H9 (cell line): ENCODE results near the gene GNAI2. TPM values are rescaled to one million over a fixed set of nuclear protein-coding genes. Genes with fewer than 3 reads are reported as not detected.

ENCODE experiments used
- DNase-seq: peaks from one replicate; pipeline ENCODE4 v3.0.0-alpha.2; 2017
- H2AFZ ChIP-seq: one replicate; pipeline ENCODE4 v1.6.1; 2013; ENCODE audit warnings: mild to moderate bottlenecking, low read length, control low read depth, moderate library complexity
- H2AK5ac ChIP-seq: 2 replicates; pipeline ENCODE4 v1.6.1; 2013; ENCODE audit warnings: low read length, control low read depth, mixed read lengths; ENCODE audit not compliant: insufficient read length
- H2BK120ac ChIP-seq: one replicate; pipeline ENCODE4 v1.6.1; 2013; ENCODE audit warnings: low read depth, mild to moderate bottlenecking, low read length, control low read depth, inconsistent platforms; ENCODE audit not compliant: poor library complexity, severe bottlenecking
- H2BK12ac ChIP-seq: 2 replicates; pipeline ENCODE4 v1.6.1; 2013; ENCODE audit warnings: low read length, control low read depth, mixed read lengths, low read depth; ENCODE audit not compliant: insufficient read length
- H2BK15ac ChIP-seq: 2 replicates; pipeline ENCODE4 v1.6.1; 2013; ENCODE audit warnings: low read depth, low read length, control low read depth
- H2BK20ac ChIP-seq: one replicate; pipeline ENCODE4 v1.6.1; 2013; ENCODE audit warnings: low read depth, mild to moderate bottlenecking, low read length, control low read depth, inconsistent platforms; ENCODE audit not compliant: poor library complexity, severe bottlenecking
- H2BK5ac ChIP-seq: 2 replicates; pipeline ENCODE4 v1.6.1; 2013; ENCODE audit warnings: low read length, control low read depth, mixed read lengths; ENCODE audit not compliant: insufficient read length
- H3K14ac ChIP-seq: 2 replicates; pipeline ENCODE4 v1.6.1; 2013; ENCODE audit warnings: low read length, control low read depth; ENCODE audit not compliant: insufficient read depth
- H3K18ac ChIP-seq: 2 replicates; pipeline ENCODE4 v1.6.1; 2013; ENCODE audit warnings: low read depth, mild to moderate bottlenecking, mixed read lengths, low read length, control low read depth; ENCODE audit not compliant: insufficient read length
- H3K23ac ChIP-seq: 2 replicates; pipeline ENCODE4 v1.6.1; 2013; ENCODE audit warnings: low read length, control low read depth, mixed read lengths, low read depth; ENCODE audit not compliant: insufficient read length
- H3K23me2 ChIP-seq: 2 replicates; pipeline ENCODE4 v1.6.1; 2013; ENCODE audit warnings: low read depth, mild to moderate bottlenecking, mixed read lengths, low read length, control low read depth; ENCODE audit not compliant: insufficient read length, poor library complexity, severe bottlenecking
- H3K27ac ChIP-seq: 2 replicates; pipeline ENCODE4 v1.5.1; 2013; ENCODE audit warnings: low read length, control low read depth, mixed read lengths, low read depth; ENCODE audit not compliant: insufficient read length
- H3K27me3 ChIP-seq: 2 replicates; pipeline ENCODE4 v1.6.1; 2013; ENCODE audit warnings: low read length, control low read depth, inconsistent platforms; ENCODE audit not compliant: insufficient read depth
- H3K4ac ChIP-seq: 2 replicates; pipeline ENCODE4 v1.6.1; 2013; ENCODE audit warnings: low read depth, mild to moderate bottlenecking, control low read depth, inconsistent platforms, low read length, moderate library complexity
- H3K4me1 ChIP-seq: 2 replicates; pipeline ENCODE4 v1.6.1; 2013; ENCODE audit warnings: low read length, control low read depth, inconsistent platforms; ENCODE audit not compliant: insufficient read depth
- H3K4me2 ChIP-seq: 2 replicates; pipeline ENCODE4 v1.6.1; 2013; ENCODE audit warnings: low read length, control low read depth, mixed read lengths; ENCODE audit not compliant: insufficient read length, insufficient read depth
- H3K56ac ChIP-seq: 2 replicates; pipeline ENCODE4 v1.6.1; 2013; ENCODE audit warnings: low read depth, mild to moderate bottlenecking, mixed read lengths, low read length, control low read depth; ENCODE audit not compliant: insufficient read length
- H3K79me1 ChIP-seq: 2 replicates; pipeline ENCODE4 v1.6.1; 2013; ENCODE audit warnings: low read depth, mild to moderate bottlenecking, moderate library complexity, low read length, control low read depth, inconsistent platforms; ENCODE audit not compliant: insufficient read depth, poor library complexity, severe bottlenecking
- H3K79me2 ChIP-seq: 2 replicates; pipeline ENCODE4 v1.6.1; 2013; ENCODE audit warnings: low read length, control low read depth, inconsistent platforms; ENCODE audit not compliant: insufficient read depth
- H3K9ac ChIP-seq: 2 replicates; pipeline ENCODE4 v1.6.1; 2013; ENCODE audit warnings: low read length, control low read depth, mixed read lengths; ENCODE audit not compliant: insufficient read length; ENCODE audit errors: extremely low read depth
- H3K9me3 ChIP-seq: one replicate; pipeline ENCODE4 v1.6.1; 2013; ENCODE audit warnings: low read depth, low read length, inconsistent platforms; ENCODE audit not compliant: control insufficient read depth
- H3T11ph ChIP-seq: one replicate; pipeline ENCODE4 v1.6.1; 2013; ENCODE audit warnings: mild to moderate bottlenecking, low read length, control low read depth, inconsistent platforms
- H4K20me1 ChIP-seq: one replicate; pipeline ENCODE4 v1.6.1; 2013; ENCODE audit not compliant: control insufficient read depth, insufficient read length, insufficient read depth
- H4K5ac ChIP-seq: 2 replicates; pipeline ENCODE4 v1.6.1; 2013; ENCODE audit warnings: low read depth, mild to moderate bottlenecking, mixed read lengths, low read length, control low read depth; ENCODE audit not compliant: insufficient read length
- H4K8ac ChIP-seq: replicated peaks from 2 replicates; pipeline ENCODE4 v1.6.1; 2013; ENCODE audit warnings: low read length, control low read depth, mixed read lengths, low read depth; ENCODE audit not compliant: insufficient read length
- H4K91ac ChIP-seq: 2 replicates; pipeline ENCODE4 v1.6.1; 2013; ENCODE audit warnings: low read depth, mild to moderate bottlenecking, moderate library complexity, mixed read lengths, low read length, control low read depth; ENCODE audit not compliant: insufficient read length
- H3K27ac Mint-ChIP-seq, 3 experiments: 2 replicates in 2 of 3; 3 replicates in 1 of 3; pipeline ENCODE4 v1.8.0; 2020 to 2021; ENCODE audit warnings: mixed read lengths in 3 of 3, mild to moderate bottlenecking in 1 of 3, moderate library complexity in 1 of 3
- H3K27me3 Mint-ChIP-seq: 2 replicates; pipeline ENCODE4 v1.8.0; 2021; ENCODE audit warnings: low read depth, mild to moderate bottlenecking, moderate library complexity, mixed read lengths
- H3K36me3 Mint-ChIP-seq, 3 experiments: 2 replicates in 2 of 3; 3 replicates in 1 of 3; pipeline ENCODE4 v1.8.0; 2020 to 2021; ENCODE audit warnings: low read depth in 3 of 3, mixed read lengths in 3 of 3; ENCODE audit not compliant: insufficient read depth in 1 of 3
- H3K4me1 Mint-ChIP-seq, 2 experiments: 2 replicates each; pipeline ENCODE4 v1.8.0; 2020; ENCODE audit warnings: mixed read lengths in 2 of 2
- H3K4me3 Mint-ChIP-seq, 2 experiments: 2 replicates in 1 of 2; 3 replicates in 1 of 2; pipeline ENCODE4 v1.8.0; 2020 to 2021; ENCODE audit warnings: mild to moderate bottlenecking in 2 of 2, mixed read lengths in 2 of 2, moderate library complexity in 1 of 2
- H3K9me3 Mint-ChIP-seq, 2 experiments: 2 replicates in 1 of 2; 3 replicates in 1 of 2; pipeline ENCODE4 v1.8.0; 2020; ENCODE audit warnings: mild to moderate bottlenecking in 2 of 2, mixed read lengths in 2 of 2, moderate library complexity in 1 of 2
- CTCF ChIP-seq: fragments of 200-600 bp; sonication (generic); conservative IDR thresholded peaks from 3 replicates; pipeline ENCODE4 v1.8.0; 2021; ENCODE audit warnings: antibody characterized with exemption, mild to moderate bottlenecking
- WGBS: extraction: QIAGEN DNeasy Blood & Tissue Kit; methylation state at CpG from one replicate; pipeline ENCODE4 v1.1.7; 2013; ENCODE audit warnings: missing lambda C conversion rate, low lambda C conversion rate, mixed read lengths; ENCODE audit not compliant: insufficient read length; ENCODE audit errors: extremely low coverage; 5-methylcytosine and 5-hydroxymethylcytosine counted together
- total RNA-seq: library from RNA; stranded (reverse); gene quantifications from 2 replicates; pipeline ENCODE4 v1.2.1, GENCODE V29; 2021

GNAI2 gene
- total RNA-seq, 1 experiment from 2014 or later: 218 TPM

GRCh38 chr3:50233176-50233575 is 2.8 kb upstream of the GNAI2 start:
- H3T11ph ChIP-seq: no peak overlapping the region
- no peak overlapping the region for H3K23ac ChIP-seq
- no peak overlapping the region for H2BK20ac ChIP-seq
- no peaks in the 10 kb centered on the region for H3K4me1 ChIP-seq
- DNase-seq: no peak
- peaks cover 6% of the 10 kb centered on the region for H3K79me1 ChIP-seq
- H3K27me3 Mint-ChIP-seq: peaks cover 8% of the 10 kb centered on the region
- H3K36me3 Mint-ChIP-seq: peaks cover 0 to 2% (median 0%) of the 10 kb centered on the region in 3 experiments; a peak in 1 of 7 replicates
- H3K79me2 ChIP-seq: peaks cover 9% of the 10 kb centered on the region; the same call in 1 of the 2 replicates
- peaks cover 14% of the 10 kb centered on the region for H3K23me2 ChIP-seq
- H3K9ac ChIP-seq: no peak overlapping the region
- no peak overlapping the region for H2BK12ac ChIP-seq
- H4K91ac ChIP-seq: no peak overlapping the region
- no peaks in the 10 kb centered on the region for H3K27me3 ChIP-seq
- no CpG with 5 or more reads among the region's 4 CpGs for WGBS
- no peaks in the 10 kb centered on the region for H3K9me3 ChIP-seq
- H3K4me1 Mint-ChIP-seq: peaks cover 39 to 50% of the 10 kb centered on the region in 2 experiments
- no peak overlapping the region for H4K5ac ChIP-seq
- H4K8ac ChIP-seq: no peak overlapping the region
- H3K27ac ChIP-seq: no peak overlapping the region
- H3K4me2 ChIP-seq: no peak overlapping the region
- H2AFZ ChIP-seq: no peak overlapping the region
- no peak overlapping the region for H3K14ac ChIP-seq
- H3K27ac Mint-ChIP-seq: no peak overlapping the region; a peak in 1 of 7 replicates
- no peaks in the 10 kb centered on the region for H4K20me1 ChIP-seq
- no peak for TF ChIP-seq CTCF
- no peak overlapping the region for H3K56ac ChIP-seq
- no peaks in the 10 kb centered on the region; a peak in 1 of 5 replicates for H3K9me3 Mint-ChIP-seq
- peak overlapping the region; percentile 7 for H3K18ac ChIP-seq
- H2BK5ac ChIP-seq: no peak overlapping the region
- H3K4me3 Mint-ChIP-seq: no peak overlapping the region
- H2BK15ac ChIP-seq: no peak overlapping the region
- no peak overlapping the region for H3K4ac ChIP-seq
- no peak overlapping the region for H2BK120ac ChIP-seq
- no peak overlapping the region for H2AK5ac ChIP-seq
